Astrocyte of the cerebellum (primary cell): Measurements from ENCODE around the gene SUMF1.

ENCODE experiments used
- DNase-seq: peaks from one replicate; pipeline ENCODE4 v3.0.0-alpha.2; 2011; ENCODE audit warnings: low read depth
- H3K4me3 ChIP-seq: 2 replicates; pipeline ENCODE4 v1.5.1; 2011; ENCODE audit warnings: mild to moderate bottlenecking, low read depth, low read length, moderate library complexity
- CTCF ChIP-seq: IDR thresholded peaks from 2 replicates; pipeline ENCODE4 v1.5.1; 2012; ENCODE audit warnings: low read length, low read depth, moderate library complexity, mild to moderate bottlenecking; ENCODE audit errors: missing control alignments
- in situ Hi-C: cut with HindIII; loops from 2 replicates; pipeline ENCODE4 v1.10.0; 2017; ENCODE audit warnings: low sequenced_read_pairs

SUMF1 gene

GRCh38 chr3:4505688-4506558, 38.9 kb upstream of the SUMF1 start:
- no peak for DNase-seq
- in situ Hi-C loops, result no loop called here
- no peak overlapping the region for H3K4me3 ChIP-seq
- no peak for TF ChIP-seq CTCF

GRCh38 chr3:4504340-4505261, 37.5 kb upstream of the SUMF1 start:
- in situ Hi-C loops, result no loop called here
- H3K4me3 ChIP-seq, result no peak overlapping the region
- no peak for TF ChIP-seq CTCF
- no peak for DNase-seq

- in situ Hi-C loops, result no loop called here
These were observed 36.0 kb upstream of the SUMF1 start for GRCh38 chr3:4503050-4503449.

GRCh38 chr3:4501927-4502326, 34.9 kb upstream of the SUMF1 start:
- TF ChIP-seq CTCF, result no peak
- in situ Hi-C loops, result no loop called here
- no peak for DNase-seq
- H3K4me3 ChIP-seq, result no peak overlapping the region

More at GRCh38 chr3:4503050-4503449, 36.0 kb upstream of the SUMF1 start:
- no peak overlapping the region for H3K4me3 ChIP-seq
- no peak for TF ChIP-seq CTCF
- no peak for DNase-seq

- in situ Hi-C loops, result no loop called here
- H3K4me3 ChIP-seq, result no peak overlapping the region
- DNase-seq, result no peak
- TF ChIP-seq CTCF, result no peak
These were observed 34.4 kb upstream of the SUMF1 start for GRCh38 chr3:4501437-4501836.

- in situ Hi-C loops, result no loop called here
These were observed 31.4 kb upstream of the SUMF1 start for GRCh38 chr3:4498446-4498845.

More at GRCh38 chr3:4498446-4498845, 31.4 kb upstream of the SUMF1 start:
- H3K4me3 ChIP-seq, result no peak overlapping the region
- no peak for TF ChIP-seq CTCF
- no peak for DNase-seq
